SKM-1 treated with dmso at 0.1 percent for 144 hours (cell line): Measurements from ENCODE around the gene SCTR.

Source experiments
- DNase-seq: peaks from one replicate; lab custom pipeline; 2025; ENCODE audit not compliant: unreplicated experiment; lab: John Stamatoyannopoulos, UW

The SCTR gene

GRCh38 chr2:119488245-119489214 is 35.8 kb downstream of the SCTR start:
- DNase-seq = no peak

- DNase-seq = no peak
These were observed 36.6 kb downstream of the SCTR start for GRCh38 chr2:119487434-119488244.

GRCh38 chr2:119486886-119487285 is 37.4 kb downstream of the SCTR start:
- no peak for DNase-seq

- DNase-seq = no peak
These were observed 38.0 kb downstream of the SCTR start for GRCh38 chr2:119486196-119486827.

GRCh38 chr2:119485336-119486110 is 38.8 kb downstream of the SCTR start:
- DNase-seq = no peak

GRCh38 chr2:119484834-119485233 is 39.4 kb downstream of the SCTR start:
- DNase-seq = no peak

GRCh38 chr2:119483896-119484718 is 40.2 kb downstream of the SCTR start:
- no peak for DNase-seq

GRCh38 chr2:119483395-119483753 is 40.9 kb downstream of the SCTR start:
- DNase-seq = peak; percentile 62

- DNase-seq = peak; percentile 76
These were observed 41.5 kb downstream of the SCTR start for GRCh38 chr2:119482481-119483394.

GRCh38 chr2:119481501-119482455 is 42.5 kb downstream of the SCTR start:
- DNase-seq = no peak

GRCh38 chr2:119480718-119481142 is 43.6 kb downstream of the SCTR start:
- DNase-seq = no peak

- no peak for DNase-seq
These were observed 44.1 kb downstream of the SCTR start for GRCh38 chr2:119480184-119480583.

- DNase-seq = no peak
These were observed 45.3 kb downstream of the SCTR start for GRCh38 chr2:119478978-119479295.

GRCh38 chr2:119478188-119478977 is 45.9 kb downstream of the SCTR start:
- no peak for DNase-seq

- no peak for DNase-seq
These were observed 47.2 kb downstream of the SCTR start for GRCh38 chr2:119477113-119477505.

- peak; percentile 57 for DNase-seq
These were observed 47.8 kb downstream of the SCTR start for GRCh38 chr2:119476301-119477112.
